Measurements from ENCODE around the gene NLGN2.

NLGN2 gene

GRCh38 chr17:7441266-7441665 lies 33.6 kb downstream of the NLGN2 start:
- Histone ChIP-seq H2BK5ac (ENCODE audit: low read length) (no peak overlapping the region), H3K4me3 (ENCODE audit: low read length) (no peak overlapping the region), H3K56ac (ENCODE audit: low read length) (peak overlapping the region; percentile 9), H2BK15ac (replicated peaks; ENCODE audit: low read depth) (no peak overlapping the region), H3K23ac (ENCODE audit: low read length) (no peak overlapping the region), H3K79me1 (ENCODE audit: low read length) (no peaks in the 10 kb centered on the region), H3K27me3 (ENCODE audit: insufficient read depth, low read length, poor library complexity) (peaks cover 9% of the 10 kb centered on the region), H3K36me3 (ENCODE audit: control insufficient read depth, insufficient read depth, low read length) (no peaks in the 10 kb centered on the region), H4K8ac (ENCODE audit: low read depth, low read length) (no peak overlapping the region), H3K18ac (ENCODE audit: low read length) (no peak overlapping the region), H4K5ac (ENCODE audit: low read length) (no peak overlapping the region), H3K4ac (ENCODE audit: low read depth, low read length) (no peak overlapping the region), H2AK5ac (ENCODE audit: low read length) (no peak overlapping the region), H3K4me1 (ENCODE audit: control insufficient read depth, low read depth, low read length) (peaks cover 5% of the 10 kb centered on the region), H2BK120ac (ENCODE audit: low read depth, low read length) (no peak overlapping the region), H3K27ac (ENCODE audit: low read depth, low read length) (no peak overlapping the region), H3K9ac (ENCODE audit: low read length) (peak overlapping the region; percentile 8), H3K79me2 (ENCODE audit: control insufficient read depth, insufficient read depth, low read length) (no peaks in the 10 kb centered on the region), H3K4me2 (ENCODE audit: low read length) (no peak overlapping the region)
- no peak for DNase-seq
- WGBS (ENCODE audit: extremely low coverage, insufficient coverage, low lambda C conversion rate), result no CpG with 5 or more reads among the region's 7 CpGs

- H3K18ac ChIP-seq (ENCODE audit: low read length), result no peak overlapping the region
- no peak overlapping the region for H3K27ac ChIP-seq (ENCODE audit: low read depth, low read length)
- H3K4me2 ChIP-seq (ENCODE audit: low read length), result no peak overlapping the region
- peaks cover 5% of the 10 kb centered on the region for H3K4me1 ChIP-seq (ENCODE audit: control insufficient read depth, low read depth, low read length)
- H3K36me3 ChIP-seq (ENCODE audit: control insufficient read depth, insufficient read depth, low read length), result no peaks in the 10 kb centered on the region
- no peak overlapping the region for H3K9ac ChIP-seq (ENCODE audit: low read length)
- H3K27me3 ChIP-seq (ENCODE audit: insufficient read depth, low read length, poor library complexity), result peaks cover 9% of the 10 kb centered on the region
- no peak overlapping the region for H2BK120ac ChIP-seq (ENCODE audit: low read depth, low read length)
- H3K79me2 ChIP-seq (ENCODE audit: control insufficient read depth, insufficient read depth, low read length), result no peaks in the 10 kb centered on the region
- H2AK5ac ChIP-seq (ENCODE audit: low read length), result no peak overlapping the region
- H3K4me3 ChIP-seq (ENCODE audit: low read length), result no peak overlapping the region
- H3K23ac ChIP-seq (ENCODE audit: low read length), result no peak overlapping the region
- WGBS (ENCODE audit: extremely low coverage, insufficient coverage, low lambda C conversion rate), result no CpG with 5 or more reads among the region's 2 CpGs
- H3K4ac ChIP-seq (ENCODE audit: low read depth, low read length), result no peak overlapping the region
- no peak for DNase-seq
- no peak overlapping the region for H2BK5ac ChIP-seq (ENCODE audit: low read length)
- H3K79me1 ChIP-seq (ENCODE audit: low read length), result no peaks in the 10 kb centered on the region
- no peak overlapping the region for H4K8ac ChIP-seq (ENCODE audit: low read depth, low read length)
- no peak overlapping the region for H2BK15ac ChIP-seq (replicated peaks; ENCODE audit: low read depth)
- H4K5ac ChIP-seq (ENCODE audit: low read length), result no peak overlapping the region
- H3K56ac ChIP-seq (ENCODE audit: low read length), result no peak overlapping the region
Measured at GRCh38 chr17:7442142-7442541, 34.5 kb downstream of the NLGN2 start.

- no peak overlapping the region for H3K23ac ChIP-seq (ENCODE audit: low read length)
- no peak overlapping the region for H3K4ac ChIP-seq (ENCODE audit: low read depth, low read length)
- H2BK120ac ChIP-seq (ENCODE audit: low read depth, low read length), result no peak overlapping the region
- H3K79me2 ChIP-seq (ENCODE audit: control insufficient read depth, insufficient read depth, low read length), result no peaks in the 10 kb centered on the region
- no peak overlapping the region for H3K27ac ChIP-seq (ENCODE audit: low read depth, low read length)
- H4K5ac ChIP-seq (ENCODE audit: low read length), result no peak overlapping the region
- no peak overlapping the region for H3K9ac ChIP-seq (ENCODE audit: low read length)
- H3K36me3 ChIP-seq (ENCODE audit: control insufficient read depth, insufficient read depth, low read length), result no peaks in the 10 kb centered on the region
- no CpG with 5 or more reads among the region's 7 CpGs for WGBS (ENCODE audit: extremely low coverage, insufficient coverage, low lambda C conversion rate)
- H3K27me3 ChIP-seq (ENCODE audit: insufficient read depth, low read length, poor library complexity), result peaks cover 4% of the 10 kb centered on the region
- H3K4me1 ChIP-seq (ENCODE audit: control insufficient read depth, low read depth, low read length), result peaks cover 2% of the 10 kb centered on the region
- no peak overlapping the region for H3K56ac ChIP-seq (ENCODE audit: low read length)
- no peak overlapping the region for H2BK15ac ChIP-seq (replicated peaks; ENCODE audit: low read depth)
- no peak overlapping the region for H3K18ac ChIP-seq (ENCODE audit: low read length)
- DNase-seq, result no peak
- H2AK5ac ChIP-seq (ENCODE audit: low read length), result no peak overlapping the region
- no peak overlapping the region for H3K4me3 ChIP-seq (ENCODE audit: low read length)
- no peak overlapping the region for H4K8ac ChIP-seq (ENCODE audit: low read depth, low read length)
- no peaks in the 10 kb centered on the region for H3K79me1 ChIP-seq (ENCODE audit: low read length)
- H2BK5ac ChIP-seq (ENCODE audit: low read length), result no peak overlapping the region
- no peak overlapping the region for H3K4me2 ChIP-seq (ENCODE audit: low read length)
Measured at GRCh38 chr17:7443499-7444485, 36.1 kb downstream of the NLGN2 start.

GRCh38 chr17:7444682-7445618 lies 37.3 kb downstream of the NLGN2 start, which contains the start of gene CHRNB1:
Gene CHRNB1, plus strand, starts transcription at chr17:7445061. Its CDS starts 67 bp downstream, at chr17:7445128.
- H3K23ac ChIP-seq (ENCODE audit: low read length), result no peak within 1 kb of the TSS
- H3K18ac ChIP-seq (ENCODE audit: low read length), result no peak within 1 kb of the TSS
- no peaks in the 10 kb centered on the region for H3K79me2 ChIP-seq (ENCODE audit: control insufficient read depth, insufficient read depth, low read length)
- no peak within 1 kb of the TSS for H2AK5ac ChIP-seq (ENCODE audit: low read length)
- peak within 1 kb of the TSS; percentile 89 for H3K56ac ChIP-seq (ENCODE audit: low read length)
- H4K5ac ChIP-seq (ENCODE audit: low read length), result no peak within 1 kb of the TSS
- peak within 1 kb of the TSS; percentile 17 for H3K4me3 ChIP-seq (ENCODE audit: low read length)
- no peak within 1 kb of the TSS for H3K27ac ChIP-seq (ENCODE audit: low read depth, low read length)
- no CpG with 5 or more reads among the region's 51 CpGs for WGBS (ENCODE audit: extremely low coverage, insufficient coverage, low lambda C conversion rate)
- H4K8ac ChIP-seq (ENCODE audit: low read depth, low read length), result no peak within 1 kb of the TSS
- H3K36me3 ChIP-seq (ENCODE audit: control insufficient read depth, insufficient read depth, low read length), result no peaks in the 10 kb centered on the region
- H3K9ac ChIP-seq (ENCODE audit: low read length), result peak within 1 kb of the TSS; percentile 50
- no peak within 1 kb of the TSS for H2BK5ac ChIP-seq (ENCODE audit: low read length)
- no peaks in the 10 kb centered on the region for H3K79me1 ChIP-seq (ENCODE audit: low read length)
- H2BK120ac ChIP-seq (ENCODE audit: low read depth, low read length), result no peak within 1 kb of the TSS
- H3K4ac ChIP-seq (ENCODE audit: low read depth, low read length), result no peak within 1 kb of the TSS
- no peaks in the 10 kb centered on the region for H3K27me3 ChIP-seq (ENCODE audit: insufficient read depth, low read length, poor library complexity)
- no peak within 1 kb of the TSS for H2BK15ac ChIP-seq (replicated peaks; ENCODE audit: low read depth)
- peak within 1 kb of the TSS; percentile 83 for H3K4me2 ChIP-seq (ENCODE audit: low read length)
- peaks cover 2% of the 10 kb centered on the region for H3K4me1 ChIP-seq (ENCODE audit: control insufficient read depth, low read depth, low read length)
- peak; percentile 87 for DNase-seq

GRCh38 chr17:7445619-7445968 lies 37.9 kb downstream of the NLGN2 start:
- Histone ChIP-seq H3K27ac (ENCODE audit: low read depth, low read length) (no peak overlapping the region), H3K27me3 (ENCODE audit: insufficient read depth, low read length, poor library complexity) (no peaks in the 10 kb centered on the region), H3K36me3 (ENCODE audit: control insufficient read depth, insufficient read depth, low read length) (no peaks in the 10 kb centered on the region), H3K4me1 (ENCODE audit: control insufficient read depth, low read depth, low read length) (peaks cover 2% of the 10 kb centered on the region), H3K9ac (ENCODE audit: low read length) (peak overlapping the region; percentile 50), H3K56ac (ENCODE audit: low read length) (peak overlapping the region; percentile 89), H2AK5ac (ENCODE audit: low read length) (no peak overlapping the region), H3K23ac (ENCODE audit: low read length) (no peak overlapping the region), H3K4me3 (ENCODE audit: low read length) (peak overlapping the region; percentile 10), H4K8ac (ENCODE audit: low read depth, low read length) (no peak overlapping the region), H2BK15ac (replicated peaks; ENCODE audit: low read depth) (no peak overlapping the region), H3K4ac (ENCODE audit: low read depth, low read length) (no peak overlapping the region), H3K79me1 (ENCODE audit: low read length) (no peaks in the 10 kb centered on the region), H3K79me2 (ENCODE audit: control insufficient read depth, insufficient read depth, low read length) (no peaks in the 10 kb centered on the region), H3K18ac (ENCODE audit: low read length) (no peak overlapping the region), H3K4me2 (ENCODE audit: low read length) (peak overlapping the region; percentile 83), H4K5ac (ENCODE audit: low read length) (no peak overlapping the region), H2BK120ac (ENCODE audit: low read depth, low read length) (no peak overlapping the region), H2BK5ac (ENCODE audit: low read length) (no peak overlapping the region)
- peak; percentile 88 for DNase-seq
- no CpG with 5 or more reads among the region's 16 CpGs for WGBS (ENCODE audit: extremely low coverage, insufficient coverage, low lambda C conversion rate)
